Activated CD8-positive, alpha-beta memory T cell treated with anti-CD3 and anti-CD28 coated beads for 1 hour (primary cell): ENCODE measurements around the gene LMAN1L.

Source experiments
- DNase-seq, 2 donors: peaks; one replicate each; pipeline ENCODE4 v3.0.0-alpha.2; 2020; ENCODE audit warnings: low read depth in 1 of 2; ENCODE audit errors: extremely low read depth in 1 of 2

The LMAN1L gene

DNA sequence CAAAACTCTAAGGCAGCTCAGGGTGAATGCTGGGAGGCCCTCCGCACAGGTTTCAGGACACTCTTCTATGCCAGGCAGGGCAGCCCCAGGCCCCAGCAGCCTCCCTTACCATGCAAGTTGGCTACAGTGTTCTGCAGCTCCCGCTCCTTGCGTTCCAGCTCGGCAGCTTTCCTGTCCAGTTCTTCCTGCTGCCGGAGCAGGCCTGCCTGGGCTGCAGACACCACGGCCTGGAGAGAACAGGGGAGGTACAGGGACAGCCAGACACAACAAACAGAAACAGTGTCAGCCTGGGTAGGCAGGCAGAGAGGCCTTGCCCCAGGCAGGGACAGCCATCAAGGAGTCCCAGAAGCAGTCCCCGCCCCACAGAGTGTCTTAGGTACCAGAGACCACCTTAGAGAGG lies 39.3 kb downstream of the LMAN1L start:
- DNase-seq = no peak

DNA sequence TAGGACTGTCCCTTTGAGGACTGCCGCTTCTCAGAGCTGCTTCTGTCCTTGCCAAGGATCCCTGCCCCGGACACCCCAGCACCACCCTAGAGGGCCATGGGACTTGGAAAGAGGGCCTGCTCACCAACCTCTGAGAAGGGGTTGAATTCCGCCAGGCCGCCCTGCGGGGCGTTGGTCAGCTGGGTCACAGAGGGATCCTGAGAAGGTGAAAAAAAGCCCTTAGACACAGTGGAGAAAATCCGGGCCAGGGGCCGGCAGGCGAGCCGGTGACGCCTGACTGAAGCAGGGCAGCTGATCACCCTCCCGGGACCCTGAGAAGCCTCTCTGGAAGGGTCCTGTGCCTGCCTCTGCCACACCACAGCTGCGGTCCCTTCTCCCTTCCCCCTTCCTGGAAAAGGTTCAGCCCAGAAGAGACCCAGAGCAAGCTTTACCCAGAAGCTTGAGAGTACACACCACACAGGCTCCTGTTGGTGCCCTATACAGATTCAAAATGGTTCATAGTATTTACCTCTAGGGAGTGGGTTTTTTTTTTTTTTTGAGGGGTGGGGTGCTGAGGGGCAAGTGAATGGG lies 41.9 kb downstream of the LMAN1L start:
- no peak for DNase-seq

GRCh38 chr15:74855857-74856256 lies 43.2 kb downstream of the LMAN1L start:
- no peak for DNase-seq

- no peak for DNase-seq
Measured at GRCh38 chr15:74856537-74856936, 43.9 kb downstream of the LMAN1L start.

DNA sequence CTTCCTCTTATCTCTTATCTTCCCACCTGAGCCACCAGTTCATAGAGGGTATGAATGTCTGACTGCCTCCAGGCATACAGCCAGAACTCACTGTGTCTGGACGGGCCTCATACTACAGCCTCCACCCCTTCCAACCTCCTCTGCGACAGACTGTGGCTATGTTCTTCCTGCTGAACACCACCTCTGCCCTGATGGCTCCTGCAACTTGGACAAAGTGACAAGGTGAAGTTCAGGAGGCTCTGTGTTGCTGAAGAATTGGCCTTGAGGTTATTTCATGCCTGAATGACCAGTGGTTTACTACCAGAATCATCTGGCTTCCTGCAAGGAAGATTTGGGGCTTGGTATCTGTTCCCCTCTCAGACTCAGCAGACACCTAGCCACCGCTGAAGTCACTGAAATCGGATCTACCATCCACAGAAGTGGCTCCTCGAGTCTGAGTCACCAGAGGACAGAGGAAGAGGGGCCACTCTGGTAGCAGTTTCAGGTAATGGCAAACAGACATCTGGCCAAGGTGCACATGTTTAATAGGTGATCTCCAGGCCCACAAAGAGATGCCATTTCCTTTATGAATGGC lies 44.5 kb downstream of the LMAN1L start:
- no peak for DNase-seq

GRCh38 chr15:74857671-74858368 lies 45.2 kb downstream of the LMAN1L start:
- no peak for DNase-seq

DNA sequence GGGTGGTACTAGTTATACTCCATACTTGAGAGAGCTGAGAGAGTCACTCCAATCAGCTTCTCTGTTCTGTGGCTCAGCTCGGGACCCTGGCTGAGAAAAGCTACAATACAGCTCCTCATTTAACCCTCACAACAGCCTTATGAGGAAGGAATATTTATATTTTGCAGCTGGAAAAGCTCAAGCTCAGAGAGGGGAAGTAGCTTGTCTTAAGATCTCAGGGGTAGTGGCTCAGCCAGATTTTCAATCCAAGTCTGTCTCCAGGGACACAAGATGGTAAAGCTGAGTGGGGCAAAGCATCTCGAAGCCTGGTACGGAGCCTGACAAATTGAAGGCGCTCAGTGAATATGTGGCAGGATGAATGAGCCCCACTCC lies 45.7 kb downstream of the LMAN1L start:
- DNase-seq = no peak

DNA sequence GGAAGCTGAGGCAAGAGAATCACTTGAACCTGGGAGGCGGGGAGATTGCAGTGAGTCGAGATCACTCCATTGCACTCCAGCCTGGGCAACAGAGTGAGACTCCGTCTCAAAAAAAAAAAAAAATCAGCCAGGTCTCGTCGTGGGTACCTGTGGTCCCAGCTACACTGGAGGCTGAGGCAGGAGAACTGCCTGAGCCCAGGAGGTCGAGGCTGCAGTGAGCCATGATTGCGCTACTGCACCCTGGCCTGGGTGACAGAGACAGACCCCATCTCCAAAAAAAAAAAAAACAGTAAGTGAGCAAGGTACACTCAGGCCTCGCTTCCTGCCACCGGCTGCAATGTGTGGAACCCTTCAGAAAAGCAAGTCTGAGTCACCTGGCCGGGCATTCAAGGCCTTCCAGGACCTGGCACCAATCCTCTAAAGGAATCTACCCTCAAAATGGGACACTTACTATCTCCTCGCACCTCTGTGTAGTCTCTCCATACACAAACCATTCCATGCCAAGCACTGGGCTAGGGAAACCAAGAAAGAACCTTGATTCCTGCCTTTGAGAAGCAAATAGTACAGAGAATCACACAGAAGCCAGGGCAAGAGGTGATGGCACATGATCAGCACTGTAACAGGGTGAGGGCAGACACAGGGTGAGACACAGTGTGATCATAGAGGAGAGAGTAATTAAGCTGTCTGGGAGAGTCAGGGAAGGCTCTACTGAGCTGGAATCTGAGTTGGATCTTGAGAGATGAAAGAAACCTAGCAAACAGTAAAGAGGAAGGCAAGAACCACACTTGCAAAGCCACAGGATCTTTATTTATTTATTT lies 50.8 kb downstream of the LMAN1L start:
- no peak for DNase-seq

- DNase-seq = no peak
Measured at GRCh38 chr15:74864296-74864695, 51.7 kb downstream of the LMAN1L start.

DNA sequence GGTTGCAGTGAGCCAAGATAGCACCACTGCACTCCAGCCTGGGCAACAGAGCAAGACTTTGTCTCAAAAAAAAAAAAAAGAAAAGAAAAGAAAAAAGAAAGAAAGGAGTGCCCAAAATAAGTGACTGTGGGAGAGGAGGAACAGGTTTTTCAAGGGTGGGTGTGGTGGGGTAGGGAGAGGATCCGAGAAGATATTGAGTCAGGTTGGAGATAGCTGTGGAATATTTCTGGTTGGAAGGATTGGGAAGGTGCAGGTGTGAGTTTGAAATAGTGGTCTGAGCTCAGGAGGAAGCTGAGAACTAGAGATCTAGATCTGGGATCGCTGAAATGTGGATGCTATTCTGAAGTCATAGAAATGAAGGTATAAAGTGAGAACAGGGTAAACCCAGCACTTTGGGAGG lies 52.7 kb downstream of the LMAN1L start:
- no peak for DNase-seq

DNA sequence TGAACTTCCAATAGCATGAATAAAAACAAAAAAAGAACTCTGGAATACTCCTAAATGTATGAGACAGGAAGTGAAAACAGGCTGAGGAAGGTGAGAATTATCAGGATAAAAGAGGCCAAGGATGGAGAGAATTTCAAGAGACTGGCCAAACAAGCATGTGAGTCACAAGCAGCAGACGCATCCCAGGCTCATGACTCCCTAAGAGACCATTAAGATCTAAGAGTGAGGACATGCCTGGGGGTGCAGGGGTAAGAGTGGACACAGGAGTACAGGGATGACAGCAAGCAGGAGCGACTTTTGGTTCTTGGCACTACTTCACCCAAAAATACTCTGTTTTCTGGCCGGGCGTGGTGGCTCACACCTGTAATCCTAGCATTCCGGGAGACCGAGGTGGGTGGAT lies 53.5 kb downstream of the LMAN1L start:
- no peak for DNase-seq

GRCh38 chr15:74867466-74868038 lies 54.9 kb downstream of the LMAN1L start:
- DNase-seq = no peak

DNA sequence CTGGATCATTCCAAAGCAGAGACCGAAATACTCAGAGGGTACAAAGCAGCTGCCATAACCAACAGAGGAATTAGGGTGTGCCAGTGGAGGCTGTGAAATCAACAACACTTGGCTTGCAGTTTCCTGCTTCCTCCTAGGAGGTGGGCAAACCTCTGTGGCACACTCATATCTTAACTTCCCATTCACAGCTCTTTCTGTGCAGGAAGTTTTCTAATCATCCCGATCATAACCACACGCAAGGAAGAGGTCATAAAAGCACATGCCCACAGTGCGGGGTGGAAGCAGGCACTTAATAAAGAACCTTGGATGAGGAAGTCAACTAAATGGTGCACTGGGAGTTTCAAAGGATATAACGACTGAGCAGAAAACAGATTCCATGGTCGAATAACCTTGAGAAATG lies 55.4 kb downstream of the LMAN1L start:
- DNase-seq = no peak

DNA sequence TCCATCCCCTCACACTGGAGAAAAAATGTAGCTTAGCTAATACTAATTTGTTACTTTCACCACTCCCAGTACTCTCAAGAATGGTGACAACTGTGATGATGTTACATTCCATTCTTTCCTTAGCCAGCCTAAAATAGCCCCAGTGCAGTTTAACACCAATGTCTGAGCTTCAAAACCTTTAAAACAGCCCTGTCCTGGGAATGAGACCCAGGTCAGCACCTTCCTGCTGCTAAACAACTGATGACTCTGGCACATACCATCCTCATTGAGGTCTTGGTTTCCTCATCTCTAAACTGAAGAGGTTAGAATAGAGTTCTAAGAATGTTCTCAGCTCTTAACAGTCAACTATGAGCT lies 56.7 kb downstream of the LMAN1L start:
- DNase-seq = no peak

GRCh38 chr15:74869726-74870407 lies 57.2 kb downstream of the LMAN1L start:
- no peak for DNase-seq

DNA sequence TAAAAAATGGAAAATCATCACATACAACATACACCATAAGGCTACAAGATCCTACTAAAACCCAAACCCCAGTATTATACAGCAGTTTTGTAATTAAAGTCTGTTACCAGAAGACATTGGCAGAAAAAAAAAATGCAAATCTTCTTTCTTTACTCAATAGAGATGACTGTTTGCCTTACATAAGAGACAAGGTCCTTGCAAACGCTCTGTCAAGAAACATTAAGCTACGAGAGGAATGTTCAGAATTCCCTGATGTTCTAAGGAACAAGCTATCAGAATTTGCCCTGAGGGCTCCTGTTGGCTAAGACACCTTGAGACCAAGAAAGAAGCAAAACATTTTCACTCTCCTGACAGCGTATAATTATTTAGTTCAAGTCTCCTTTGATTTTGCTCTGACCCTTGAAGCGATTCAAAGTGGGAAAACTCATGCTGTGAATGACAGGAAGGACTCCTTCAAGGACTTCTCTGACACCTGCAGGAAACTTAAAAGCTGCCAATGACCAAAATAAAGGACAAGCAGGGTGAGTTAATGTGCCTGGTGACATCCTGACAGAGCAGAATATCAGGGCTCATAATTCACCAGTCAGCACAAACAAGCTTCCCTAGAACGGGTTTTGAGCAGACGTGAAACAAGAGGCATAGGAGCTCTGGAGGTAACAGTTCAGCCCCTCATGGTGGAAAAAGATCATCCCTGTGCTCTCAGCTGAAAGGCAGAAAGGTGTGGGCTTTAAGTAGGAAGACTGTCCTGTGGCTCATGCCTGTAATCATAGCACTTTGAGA lies 58.0 kb downstream of the LMAN1L start:
- DNase-seq = no peak

- no peak for DNase-seq
Measured at GRCh38 chr15:74872702-74873035, 60.0 kb downstream of the LMAN1L start.

DNA sequence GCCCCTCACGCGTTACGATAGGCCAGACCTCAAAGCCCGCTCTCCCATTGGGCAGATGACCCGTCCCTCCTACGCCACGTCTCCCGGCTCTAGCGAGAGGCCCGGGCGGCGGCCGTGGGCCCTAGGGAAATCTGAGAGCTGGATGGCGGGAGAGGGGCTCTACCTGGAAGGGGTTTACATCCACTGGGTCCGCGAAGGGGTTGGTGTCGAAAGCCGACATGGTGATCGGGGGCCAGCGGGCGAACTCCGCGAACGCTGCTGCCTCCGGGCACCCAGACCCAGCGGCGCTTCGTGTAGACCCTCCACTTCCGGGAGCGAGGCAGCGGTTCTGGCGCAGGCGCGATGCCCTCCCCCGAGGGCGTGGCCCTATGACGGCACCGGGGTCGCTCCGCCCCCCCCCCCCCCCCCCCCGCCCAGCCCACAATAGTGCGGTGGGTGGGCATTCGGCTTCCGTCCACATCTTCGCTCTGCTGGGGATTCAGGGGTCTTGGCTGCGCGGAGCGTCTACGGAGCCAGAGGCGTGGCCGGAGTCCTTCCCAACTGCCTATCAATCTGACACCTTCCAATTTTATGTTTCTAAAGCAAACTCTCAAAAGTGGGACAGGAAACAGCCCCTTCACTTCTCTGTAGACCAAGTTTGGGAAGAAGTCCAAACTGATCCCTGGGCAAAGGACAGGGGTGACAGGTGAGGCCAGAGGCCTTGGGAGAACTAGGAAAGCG lies 60.6 kb downstream of the LMAN1L start, which contains the start of gene SCAMP2:
Gene SCAMP2, minus strand, starts transcription at position 330 of the 720 bp plus-strand sequence. Its CDS starts 110 bp downstream, at position 220.
- peak; percentile 74 to 81 for DNase-seq

DNA sequence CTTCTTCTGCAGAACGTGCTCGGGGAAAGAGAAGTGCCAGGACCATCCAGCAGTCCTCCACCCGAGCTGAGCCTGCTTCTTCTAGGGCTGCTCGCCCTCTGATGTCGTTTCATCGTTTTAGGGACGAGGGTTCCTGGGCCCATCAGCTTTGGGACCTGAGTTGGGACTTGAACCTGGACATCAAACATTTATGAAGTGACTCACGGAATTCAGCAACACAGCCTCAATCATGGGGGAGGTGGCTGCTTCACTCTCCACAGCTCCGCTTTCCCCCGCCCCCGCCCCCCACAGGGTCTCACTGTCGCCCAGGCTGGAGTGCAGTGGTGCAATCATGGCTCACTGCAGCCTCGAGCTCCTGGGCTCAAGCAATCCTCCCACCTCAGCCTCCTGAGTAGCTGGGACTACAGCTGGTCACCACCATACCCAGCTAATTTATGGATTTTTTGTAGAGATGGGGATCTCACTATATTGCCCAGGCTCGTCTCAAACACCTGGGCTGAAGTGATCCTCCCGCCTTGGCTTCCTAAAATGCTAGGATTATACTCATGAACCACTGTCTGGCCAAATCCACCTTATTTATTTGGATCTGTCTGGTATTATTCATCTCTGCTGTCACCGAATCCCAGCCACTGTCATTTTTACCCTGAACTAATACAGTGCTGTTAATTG lies 61.3 kb downstream of the LMAN1L start:
- DNase-seq = no peak
